Retinal pigment epithelial cell (primary cell): ENCODE results near the gene LMBR1.

Experiments used
- DNase-seq: peaks from one replicate; pipeline ENCODE4 v3.0.0-alpha.2; 2010; ENCODE audit warnings: low read depth
- H3K4me3 ChIP-seq: 2 replicates; pipeline ENCODE4 v1.5.1; 2011; ENCODE audit warnings: mild to moderate bottlenecking, low read length, control low read depth, moderate library complexity
- CTCF ChIP-seq: conservative IDR thresholded peaks from 2 replicates; pipeline ENCODE4 v1.5.1; 2011; ENCODE audit warnings: low read depth, low read length, control low read depth, inconsistent platforms

The LMBR1 gene

GRCh38 chr7:156753229-156753560 lies 139.8 kb downstream of the LMBR1 start:
- DNase-seq = no peak
- no peak overlapping the region for H3K4me3 ChIP-seq
- no peak for TF ChIP-seq CTCF

GRCh38 chr7:156752367-156753228 lies 140.4 kb downstream of the LMBR1 start:
- no peak overlapping the region for H3K4me3 ChIP-seq
- no peak for TF ChIP-seq CTCF
- DNase-seq = no peak

- no peak overlapping the region for H3K4me3 ChIP-seq
- no peak for DNase-seq
- TF ChIP-seq CTCF = no peak
These were observed 141.7 kb downstream of the LMBR1 start for GRCh38 chr7:156751319-156751718.

GRCh38 chr7:156747718-156748117 lies 145.3 kb downstream of the LMBR1 start:
- H3K4me3 ChIP-seq = no peak overlapping the region
- TF ChIP-seq CTCF = no peak
- no peak for DNase-seq

DNA sequence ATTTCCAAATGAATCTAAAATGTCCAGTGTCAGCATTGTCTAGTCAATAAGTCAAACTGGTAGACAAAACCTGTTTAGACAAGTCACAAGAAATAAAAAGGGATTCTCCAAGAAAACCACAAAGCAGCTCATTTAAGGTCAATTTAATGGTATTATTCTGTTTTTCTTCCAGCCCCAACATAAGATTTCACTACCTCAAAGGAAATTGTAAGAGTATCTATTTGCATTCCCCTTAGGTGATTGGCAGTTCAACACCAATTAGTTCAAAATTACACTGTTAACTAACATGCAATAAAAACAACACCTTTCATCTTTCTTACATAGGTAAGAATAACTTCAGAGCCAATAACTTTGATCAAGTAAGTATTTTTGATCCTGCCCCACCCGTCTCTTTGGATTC lies 146.1 kb downstream of the LMBR1 start:
- no peak for TF ChIP-seq CTCF
- no peak for DNase-seq
- H3K4me3 ChIP-seq = no peak overlapping the region

DNA sequence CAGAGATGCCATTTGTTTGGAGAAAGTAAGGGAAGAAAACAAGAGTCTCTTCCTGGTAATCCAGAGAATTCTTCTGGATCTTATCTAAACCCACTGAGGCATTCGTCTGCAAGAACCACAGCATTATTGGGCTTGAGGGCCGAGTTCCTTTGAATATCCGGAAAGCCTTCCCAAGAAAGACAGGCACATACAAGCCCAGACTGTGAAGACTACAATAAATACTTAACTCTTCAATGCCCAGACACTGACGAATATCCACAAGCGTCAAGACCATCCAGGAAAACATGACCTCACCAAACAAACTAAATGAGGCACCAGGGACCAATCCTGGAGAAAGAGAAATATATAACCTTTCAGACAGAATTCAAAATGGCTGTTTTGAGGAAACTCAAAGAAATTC lies 153.4 kb downstream of the LMBR1 start:
- no peak for TF ChIP-seq CTCF
- no peak for DNase-seq
- no peak overlapping the region for H3K4me3 ChIP-seq

DNA sequence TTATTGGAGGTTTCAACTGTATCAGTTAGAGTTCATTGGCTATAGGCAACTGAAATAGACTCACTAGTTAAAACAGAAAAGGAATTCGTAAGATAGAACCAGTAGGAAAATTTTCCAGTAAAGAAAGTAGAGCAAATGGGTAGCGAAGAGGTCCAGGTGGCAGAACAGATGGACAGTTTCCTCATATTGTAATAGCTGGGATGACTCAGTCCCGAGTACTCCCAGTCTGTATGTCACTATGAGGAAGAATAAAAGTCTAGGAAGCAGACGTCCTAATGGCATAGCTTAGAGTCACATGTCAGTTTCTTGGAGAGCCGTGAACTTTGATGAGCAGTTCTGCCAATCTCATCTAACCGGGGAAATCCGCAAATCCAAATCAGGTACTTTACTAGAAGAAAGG lies 157.1 kb downstream of the LMBR1 start:
- no peak for DNase-seq
- H3K4me3 ChIP-seq = no peak overlapping the region

More for the DNA sequence above, 157.1 kb downstream of the LMBR1 start:
- TF ChIP-seq CTCF = no peak
